ENCODE results near the gene UBE2D4.

DNA sequence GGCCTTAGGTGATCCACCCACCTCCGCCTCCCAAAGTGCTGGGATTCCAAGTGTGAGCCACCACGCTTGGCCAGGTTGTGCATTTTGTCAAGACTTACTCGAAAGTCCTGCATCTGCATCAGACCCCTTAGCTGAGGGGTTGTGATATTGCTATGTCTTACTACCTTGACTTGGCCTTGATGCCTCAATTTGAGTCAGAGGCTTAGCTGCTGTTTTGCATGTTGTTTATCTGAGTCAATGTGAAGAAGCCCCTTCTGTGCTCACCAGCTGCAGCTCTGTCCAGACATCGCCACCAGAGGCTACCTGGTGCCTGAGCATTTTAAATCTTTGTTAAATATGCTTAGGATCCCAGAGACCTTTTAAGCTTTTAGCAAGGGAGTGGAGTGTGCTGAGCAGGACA, 18.1 kb downstream of the UBE2D4 start:
- TF ChIP-seq, protein P1, sequence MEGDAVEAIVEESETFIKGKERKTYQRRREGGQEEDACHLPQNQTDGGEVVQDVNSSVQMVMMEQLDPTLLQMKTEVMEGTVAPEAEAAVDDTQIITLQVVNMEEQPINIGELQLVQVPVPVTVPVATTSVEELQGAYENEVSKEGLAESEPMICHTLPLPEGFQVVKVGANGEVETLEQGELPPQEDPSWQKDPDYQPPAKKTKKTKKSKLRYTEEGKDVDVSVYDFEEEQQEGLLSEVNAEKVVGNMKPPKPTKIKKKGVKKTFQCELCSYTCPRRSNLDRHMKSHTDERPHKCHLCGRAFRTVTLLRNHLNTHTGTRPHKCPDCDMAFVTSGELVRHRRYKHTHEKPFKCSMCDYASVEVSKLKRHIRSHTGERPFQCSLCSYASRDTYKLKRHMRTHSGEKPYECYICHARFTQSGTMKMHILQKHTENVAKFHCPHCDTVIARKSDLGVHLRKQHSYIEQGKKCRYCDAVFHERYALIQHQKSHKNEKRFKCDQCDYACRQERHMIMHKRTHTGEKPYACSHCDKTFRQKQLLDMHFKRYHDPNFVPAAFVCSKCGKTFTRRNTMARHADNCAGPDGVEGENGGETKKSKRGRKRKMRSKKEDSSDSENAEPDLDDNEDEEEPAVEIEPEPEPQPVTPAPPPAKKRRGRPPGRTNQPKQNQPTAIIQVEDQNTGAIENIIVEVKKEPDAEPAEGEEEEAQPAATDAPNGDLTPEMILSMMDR (IDR thresholded peaks at IDR 0.05): no peak
- no peak for TF ChIP-seq POLR2A (IDR thresholded peaks at IDR 0.05)

All from thyroid gland (tissue), 4 donors.